IMR-90 (cell line): Measurements from ENCODE around the gene EPB41L1. TPM values are rescaled to one million over a fixed set of nuclear protein-coding genes. Genes with fewer than 3 reads are reported as not detected.

Experiments
- ATAC-seq: fragments of 200-7000 bp; cut with Tn5 transposase; 2 replicates; pipeline ENCODE4 v1.9.1; 2020; ENCODE audit warnings: low read depth, mild to moderate bottlenecking, moderate library complexity
- BruUV-seq: library from RNA; stranded (reverse); fragments of 400-500 nt; replicated peaks from 2 replicates; lab custom pipeline; 2021; lab: Mats Ljungman, UMichigan
- CTCF ChIA-PET: fragments of 300-600 bp; formaldehyde crosslinking; extraction: SDS; loops from one replicate; lab custom pipeline; 2021; ENCODE audit warnings: antibody characterized with exemption; lab: Yijun Ruan, JAX
- POLR2A ChIA-PET: fragments of 300-600 bp; sonication (Branson Sonifier 250); formaldehyde crosslinking; loops from one replicate; lab custom pipeline; 2022; ENCODE audit warnings: antibody characterized with exemption; ENCODE audit not compliant: unreplicated experiment; lab: Charles Lee
- DNase-seq: peaks from one replicate; pipeline ENCODE4 v3.0.0; 2013
- H2AFZ ChIP-seq: replicated peaks from 2 replicates; pipeline ENCODE3; 2013; ENCODE audit warnings: low read length, mild to moderate bottlenecking; ENCODE audit not compliant: poor library complexity
- H2AK5ac ChIP-seq: 2 replicates; pipeline ENCODE4 v1.6.1; 2013; ENCODE audit warnings: low read depth, low read length, inconsistent platforms
- H2AK9ac ChIP-seq: replicated peaks from 2 replicates; pipeline ENCODE3; 2013; ENCODE audit warnings: mild to moderate bottlenecking, low read depth, low read length, moderate library complexity; ENCODE audit not compliant: poor library complexity
- H2BK120ac ChIP-seq: 2 replicates; pipeline ENCODE4 v1.6.1; 2013; ENCODE audit warnings: low read depth, low read length, inconsistent platforms
- H2BK15ac ChIP-seq: 3 replicates; pipeline ENCODE4 v1.6.1; 2013; ENCODE audit warnings: low read depth, low read length, inconsistent platforms
- H2BK20ac ChIP-seq: 2 replicates; pipeline ENCODE4 v1.6.1; 2013; ENCODE audit warnings: low read depth, mild to moderate bottlenecking, inconsistent platforms, low read length, moderate library complexity
- H2BK5ac ChIP-seq: 2 replicates; pipeline ENCODE4 v1.6.1; 2013; ENCODE audit warnings: mild to moderate bottlenecking, low read depth, low read length, inconsistent platforms; ENCODE audit not compliant: poor library complexity, severe bottlenecking
- H3K14ac ChIP-seq: replicated peaks from 2 replicates; pipeline ENCODE4 v1.6.1; 2013; ENCODE audit warnings: low read depth, low read length, inconsistent platforms
- H3K18ac ChIP-seq: 2 replicates; pipeline ENCODE4 v1.6.1; 2013; ENCODE audit warnings: low read depth, low read length, control low read depth
- H3K23ac ChIP-seq: 2 replicates; pipeline ENCODE4 v1.6.1; 2013; ENCODE audit warnings: low read depth, low read length, inconsistent platforms
- H3K27ac ChIP-seq: 2 replicates; pipeline ENCODE4 v1.5.1; 2013; ENCODE audit warnings: mild to moderate bottlenecking, control low read depth, low read length; ENCODE audit not compliant: insufficient read depth
- H3K27me3 ChIP-seq: 2 replicates; pipeline ENCODE4 v1.6.1; 2013; ENCODE audit warnings: low read length; ENCODE audit not compliant: control insufficient read depth, insufficient read depth
- H3K36me3 ChIP-seq: 2 replicates; pipeline ENCODE4 v1.6.1; 2013; ENCODE audit warnings: low read length, mixed read lengths; ENCODE audit not compliant: control insufficient read depth, insufficient read depth
- H3K4ac ChIP-seq: 2 replicates; pipeline ENCODE4 v1.6.1; 2013; ENCODE audit warnings: low read depth, low read length, inconsistent platforms
- H3K4me1 ChIP-seq: 2 replicates; pipeline ENCODE4 v1.6.1; 2013; ENCODE audit warnings: low read length, mixed read lengths; ENCODE audit not compliant: control insufficient read depth, insufficient read depth
- H3K4me2 ChIP-seq: 2 replicates; pipeline ENCODE4 v1.6.1; 2013; ENCODE audit warnings: low read depth, mild to moderate bottlenecking, control low read depth, low read length, moderate library complexity
- H3K4me3 ChIP-seq: 2 replicates; pipeline ENCODE4 v1.5.1; 2013; ENCODE audit warnings: low read depth, mild to moderate bottlenecking, control low read depth, low read length, moderate library complexity; ENCODE audit not compliant: insufficient read depth
- H3K56ac ChIP-seq: 2 replicates; pipeline ENCODE4 v1.6.1; 2013; ENCODE audit warnings: low read length, inconsistent platforms; ENCODE audit not compliant: insufficient read depth; ENCODE audit errors: extremely low read depth
- H3K79me1 ChIP-seq, 2 experiments: 2 replicates each; pipeline ENCODE4 v1.6.1; 2013; ENCODE audit warnings: low read length in 2 of 2, inconsistent platforms in 1 of 2, low read depth in 1 of 2
- H3K9ac ChIP-seq: 2 replicates; pipeline ENCODE4 v1.6.1; 2013; ENCODE audit warnings: low read depth, low read length, control low read depth
- H3K9me1 ChIP-seq: 2 replicates; pipeline ENCODE4 v1.6.1; 2013; ENCODE audit warnings: low read length, inconsistent platforms; ENCODE audit not compliant: insufficient read depth
- H3K9me3 ChIP-seq: 2 replicates; pipeline ENCODE4 v1.6.1; 2013; ENCODE audit warnings: low read length; ENCODE audit not compliant: control insufficient read depth, insufficient read depth
- H4K20me1 ChIP-seq: 2 replicates; pipeline ENCODE4 v1.6.1; 2013; ENCODE audit warnings: low read length, inconsistent platforms; ENCODE audit not compliant: insufficient read depth
- H4K5ac ChIP-seq: 2 replicates; pipeline ENCODE4 v1.6.1; 2013; ENCODE audit warnings: mild to moderate bottlenecking, low read depth, low read length, control low read depth
- H4K8ac ChIP-seq, 2 experiments: 2 replicates each; pipeline ENCODE4 v1.6.1; 2013; ENCODE audit warnings: low read depth in 2 of 2, low read length in 2 of 2, control low read depth in 1 of 2, inconsistent platforms in 1 of 2
- H4K91ac ChIP-seq: 2 replicates; pipeline ENCODE4 v1.6.1; 2013; ENCODE audit warnings: low read depth, low read length, inconsistent platforms; ENCODE audit not compliant: insufficient read depth
- CEBPB ChIP-seq: IDR thresholded peaks from 2 replicates; pipeline ENCODE4 v1.6.1; 2012; ENCODE audit warnings: low read depth, low read length, improper control_type of control experiment
- FOS ChIP-seq: fragments of 150-350 bp; IDR thresholded peaks from 2 replicates; pipeline ENCODE4 v1.6.1; 2016; ENCODE audit warnings: low read depth, low read length
- MXI1 ChIP-seq: IDR thresholded peaks from 2 replicates; pipeline ENCODE4 v1.6.1; 2012; ENCODE audit warnings: low read depth, mild to moderate bottlenecking, low read length, moderate library complexity, borderline replicate concordance
- NFE2L2 ChIP-seq: fragments of 150-350 bp; IDR thresholded peaks from 2 replicates; pipeline ENCODE4 v1.6.1; 2016; ENCODE audit warnings: low read depth, mild to moderate bottlenecking, low read length
- RFX5 ChIP-seq: IDR thresholded peaks from 2 replicates; pipeline ENCODE4 v1.8.0; 2012; ENCODE audit warnings: low read depth, mild to moderate bottlenecking, low read length, moderate library complexity
- SMC3 ChIP-seq: fragments of 150-350 bp; IDR thresholded peaks from 2 replicates; pipeline ENCODE4 v1.6.1; 2016; ENCODE audit warnings: low read depth, mild to moderate bottlenecking, antibody characterized with exemption, low read length, moderate library complexity
- WGBS, 2 experiments: methylation state at CpG; one replicate each; pipeline versions ENCODE4 v1.1.5 to v1.1.7; 2013; ENCODE audit warnings: missing lambda C conversion rate in 2 of 2; ENCODE audit not compliant: insufficient read length in 1 of 2; ENCODE audit errors: extremely low coverage in 2 of 2; 5-methylcytosine and 5-hydroxymethylcytosine counted together
- dilution Hi-C: fragments of 300-500 bp; cut with HindIII; formaldehyde crosslinking; loops from one replicate; pipeline ENCODE4 v1.14.3; 2018; ENCODE audit warnings: low sequenced_read_pairs; ENCODE audit not compliant: unreplicated experiment
- in situ Hi-C: fragments of 300-500 bp; cut with MboI; formaldehyde crosslinking; loops from 3 replicates; pipeline ENCODE4 v1.14.3; 2019; ENCODE audit warnings: low sequenced_read_pairs, inconsistent platforms, mixed read lengths
- intact Hi-C: fragments of 100-400 bp; cut with micrococcal nuclease; formaldehyde crosslinking; loops from 2 replicates; pipeline ENCODE4 v1.10.0; 2022
- polyA plus RNA-seq, 3 experiments: library from polyadenylated mRNA; depleted of rRNA; stranded (reverse); fragments of >200 nt; gene quantifications; 2 replicates each; pipeline ENCODE4 v1.2.3, GENCODE V29; 2012; ENCODE audit warnings: low replicate concordance in 1 of 3
- total RNA-seq: library from RNA; depleted of rRNA; stranded (reverse); fragments of >200 nt; gene quantifications from 2 replicates; pipeline ENCODE4 v1.2.3, GENCODE V29; 2012
- TF ChIP-seq, protein P1 (sequence below): fragments of 150-350 bp; IDR thresholded peaks from 2 replicates; pipeline ENCODE4 v1.6.1; 2016; ENCODE audit warnings: low read depth, mild to moderate bottlenecking, low read length, moderate library complexity, borderline replicate concordance

The EPB41L1 gene
- total and polyA plus RNA-seq, 2 of the 4 experiments (the other 2 are of a cell fraction): 12.5 to 33.7 TPM

DNA sequence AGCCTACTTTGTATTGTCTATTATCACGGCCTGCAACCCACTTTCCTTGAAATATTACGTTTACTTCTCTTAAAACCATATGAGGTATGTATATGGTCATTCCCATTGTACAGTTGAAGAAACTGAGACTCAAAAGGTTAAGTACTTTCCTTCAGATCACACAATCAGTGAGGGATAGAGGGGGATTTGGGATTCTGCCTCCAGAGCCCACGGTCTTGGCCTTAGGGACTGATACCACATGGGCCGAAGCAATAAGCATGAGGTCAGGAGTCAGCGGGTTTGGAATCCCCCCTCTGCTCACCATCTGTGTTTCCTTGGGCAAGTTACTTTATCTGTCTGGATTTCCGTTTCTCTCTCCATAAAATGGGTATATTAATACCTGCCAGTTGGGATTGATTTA lies 19.4 kb upstream of the EPB41L1 start:
- no peak overlapping the region for H3K9ac ChIP-seq
- no peak overlapping the region for H2BK15ac ChIP-seq
- ChIA-PET CTCF (interaction anchor here (1.4 kb wide), 1 partner anchor 142 kb away, joined by 4 read pairs; no protein-coding TSS in a partner anchor), POLR2A (no interaction called here)
- H3K27me3 ChIP-seq: no peaks in the 10 kb centered on the region
- H4K91ac ChIP-seq: no peak overlapping the region
- BruUV-seq: no TSS peak
- no peaks in the 10 kb centered on the region for H3K79me1 ChIP-seq
- no peak overlapping the region for H3K23ac ChIP-seq
- no peak overlapping the region for H3K4ac ChIP-seq
- H3K4me1 ChIP-seq: no peaks in the 10 kb centered on the region
- H4K20me1 ChIP-seq: no peaks in the 10 kb centered on the region
- H3K9me1 ChIP-seq: no peaks in the 10 kb centered on the region
- no peak overlapping the region for H2AK5ac ChIP-seq
- H2BK5ac ChIP-seq: no peak overlapping the region
- no peak for DNase-seq
- H3K14ac ChIP-seq: no peak overlapping the region
- H4K8ac ChIP-seq: no peak overlapping the region
- dilution Hi-C loops: no loop called here
- no peak overlapping the region for H2AFZ ChIP-seq
- no peaks in the 10 kb centered on the region for H3K36me3 ChIP-seq
- H3K56ac ChIP-seq: no peak overlapping the region
- H3K18ac ChIP-seq: no peak overlapping the region
- no peak overlapping the region for H3K27ac ChIP-seq
- no peak overlapping the region for H2AK9ac ChIP-seq
- H4K5ac ChIP-seq: no peak overlapping the region
- ATAC-seq: no peak
- no peak overlapping the region for H3K4me2 ChIP-seq
- no CpG with 5 or more reads among the region's 6 CpGs for WGBS, 2 experiments
- intact Hi-C loops: no loop called here
- no peaks in the 10 kb centered on the region for H3K9me3 ChIP-seq
- in situ Hi-C loops: loop anchor here (5.0 to 25.0 kb wide), 2 partner anchors 138 to 373 kb away; partner anchors contain the start of gene PHF20
- no peak overlapping the region for H3K4me3 ChIP-seq
- no peak overlapping the region for H2BK120ac ChIP-seq
- TF ChIP-seq, protein P1, sequence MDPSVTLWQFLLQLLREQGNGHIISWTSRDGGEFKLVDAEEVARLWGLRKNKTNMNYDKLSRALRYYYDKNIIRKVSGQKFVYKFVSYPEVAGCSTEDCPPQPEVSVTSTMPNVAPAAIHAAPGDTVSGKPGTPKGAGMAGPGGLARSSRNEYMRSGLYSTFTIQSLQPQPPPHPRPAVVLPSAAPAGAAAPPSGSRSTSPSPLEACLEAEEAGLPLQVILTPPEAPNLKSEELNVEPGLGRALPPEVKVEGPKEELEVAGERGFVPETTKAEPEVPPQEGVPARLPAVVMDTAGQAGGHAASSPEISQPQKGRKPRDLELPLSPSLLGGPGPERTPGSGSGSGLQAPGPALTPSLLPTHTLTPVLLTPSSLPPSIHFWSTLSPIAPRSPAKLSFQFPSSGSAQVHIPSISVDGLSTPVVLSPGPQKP: no peak
- no peak for TF ChIP-seq FOS
- no peak for TF ChIP-seq MXI1
- no peak for TF ChIP-seq RFX5
- TF ChIP-seq NFE2L2: no peak
- TF ChIP-seq CEBPB: no peak
- TF ChIP-seq SMC3: no peak
- H2BK20ac ChIP-seq: no peak overlapping the region
